Calu3 (cell line): ENCODE results near the gene MAGEL2. TPM values are rescaled to one million over a fixed set of nuclear protein-coding genes. Genes with fewer than 3 reads are reported as not detected.
"Not testable (repeated sequence)": the region's sequence is repeated elsewhere in the genome, so short reads cannot be mapped to it uniquely, and the experiment has no call there.

Source experiments
- BruUV-seq: library from RNA; stranded (reverse); fragments of 400-500 nt; replicated peaks from 2 replicates; lab custom pipeline; 2021; lab: Mats Ljungman, UMichigan
- CTCF ChIA-PET: fragments of 300-600 bp; sonication (Branson Sonifier 250); formaldehyde crosslinking; loops from one replicate; lab custom pipeline; 2022; ENCODE audit warnings: antibody characterized with exemption; lab: Charles Lee
- DNase-seq: peaks from one replicate; pipeline ENCODE4 v3.0.0; 2022
- H3K27ac Mint-ChIP-seq: one replicate; pipeline ENCODE4 v1.8.0; 2022; ENCODE audit warnings: mixed read lengths; ENCODE audit not compliant: unreplicated experiment
- H3K27me3 Mint-ChIP-seq: one replicate; pipeline ENCODE4 v1.8.0; 2022; ENCODE audit warnings: mixed read lengths; ENCODE audit not compliant: unreplicated experiment
- H3K36me3 Mint-ChIP-seq: one replicate; pipeline ENCODE4 v1.8.0; 2022; ENCODE audit warnings: mild to moderate bottlenecking, moderate library complexity, mixed read lengths; ENCODE audit not compliant: insufficient read depth, unreplicated experiment
- H3K4me1 Mint-ChIP-seq: one replicate; pipeline ENCODE4 v1.8.0; 2022; ENCODE audit warnings: mild to moderate bottlenecking, low read depth, mixed read lengths; ENCODE audit not compliant: unreplicated experiment
- H3K4me3 Mint-ChIP-seq: one replicate; pipeline ENCODE4 v1.8.0; 2022; ENCODE audit warnings: mild to moderate bottlenecking, low read depth, moderate library complexity, mixed read lengths; ENCODE audit not compliant: unreplicated experiment
- H3K9me3 Mint-ChIP-seq: one replicate; pipeline ENCODE4 v1.8.0; 2022; ENCODE audit warnings: low read depth, mixed read lengths; ENCODE audit not compliant: unreplicated experiment
- CTCF ChIP-seq: fragments of 200-600 bp; IDR thresholded peaks from one replicate; pipeline ENCODE4 v1.8.0; 2022; ENCODE audit warnings: antibody characterized with exemption; ENCODE audit not compliant: unreplicated experiment
- intact Hi-C: fragments of 100-400 bp; cut with micrococcal nuclease; formaldehyde crosslinking; loops from one replicate; pipeline ENCODE4 v1.10.0; 2022; ENCODE audit not compliant: unreplicated experiment
- total RNA-seq: library from RNA; stranded (reverse); gene quantifications from 2 replicates; pipeline ENCODE4 v1.2.3, GENCODE V29; 2022

Gene MAGEL2
- total RNA-seq, 1 experiment from 2014 or later, result not detected

DNA sequence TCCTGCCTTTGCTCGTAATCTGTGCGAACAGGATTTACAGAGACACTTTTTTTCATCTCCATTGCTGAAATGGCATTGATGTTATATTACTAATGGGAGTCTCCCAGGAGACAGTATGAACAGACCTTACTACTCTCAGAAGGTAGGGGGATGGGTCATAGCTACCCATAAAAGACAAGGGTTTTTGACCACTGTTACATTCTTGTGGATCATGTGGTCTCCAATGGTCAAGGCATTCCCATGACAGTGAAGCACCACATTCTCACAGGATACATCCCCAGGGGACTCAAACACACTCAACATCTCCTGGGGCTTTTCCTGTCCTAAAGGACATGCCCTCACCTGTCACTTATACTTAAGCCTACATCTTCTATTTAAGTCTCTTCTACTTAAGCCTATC is 41.4 kb downstream of the MAGEL2 start:
- no peak overlapping the region for H3K27ac Mint-ChIP-seq
- H3K9me3 Mint-ChIP-seq, result no peaks in the 10 kb centered on the region
- DNase-seq, result no peak
- no peaks in the 10 kb centered on the region for H3K27me3 Mint-ChIP-seq
- BruUV-seq, result no TSS peak
- intact Hi-C loops, result no loop called here
- TF ChIP-seq CTCF, result no peak
- CTCF ChIA-PET, result no interaction called here
- no peak overlapping the region for H3K4me3 Mint-ChIP-seq
- no peaks in the 10 kb centered on the region for H3K36me3 Mint-ChIP-seq
- H3K4me1 Mint-ChIP-seq, result no peaks in the 10 kb centered on the region

- no peak for DNase-seq
- no peaks in the 10 kb centered on the region for H3K4me1 Mint-ChIP-seq
- BruUV-seq, result no TSS peak
Measured at GRCh38 chr15:23602124-23602523, 45.5 kb downstream of the MAGEL2 start.

DNA sequence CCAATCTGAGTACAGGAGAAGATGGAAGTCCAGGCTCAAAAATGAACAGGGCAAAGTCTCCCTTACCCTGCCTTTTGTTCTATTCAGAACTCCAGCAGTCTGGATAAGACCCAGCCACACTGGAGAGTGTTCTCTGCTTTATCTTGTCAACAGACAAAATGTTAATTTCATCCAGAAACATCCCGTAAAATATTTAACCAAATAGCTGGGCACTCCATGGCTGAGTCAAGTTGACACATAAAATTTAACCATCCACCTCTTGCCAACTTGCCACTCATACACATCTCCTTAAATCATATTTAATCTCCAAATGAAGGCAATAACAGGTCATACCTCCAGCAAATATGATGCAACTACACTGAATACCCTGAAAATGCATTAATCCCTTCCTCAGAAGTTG is 48.6 kb downstream of the MAGEL2 start:
- no peaks in the 10 kb centered on the region for H3K27me3 Mint-ChIP-seq
- H3K27ac Mint-ChIP-seq, result no peak overlapping the region
- TF ChIP-seq CTCF, result no peak
- DNase-seq, result no peak
- H3K36me3 Mint-ChIP-seq, result no peaks in the 10 kb centered on the region
- no peaks in the 10 kb centered on the region for H3K4me1 Mint-ChIP-seq
- H3K4me3 Mint-ChIP-seq, result no peak overlapping the region
- H3K9me3 Mint-ChIP-seq, result no peaks in the 10 kb centered on the region
- intact Hi-C loops, result no loop called here
- CTCF ChIA-PET, result no interaction called here
- no TSS peak for BruUV-seq

More at GRCh38 chr15:23602124-23602523, 45.5 kb downstream of the MAGEL2 start:
- H3K9me3 Mint-ChIP-seq, result no peaks in the 10 kb centered on the region
- no peaks in the 10 kb centered on the region for H3K36me3 Mint-ChIP-seq
- no peaks in the 10 kb centered on the region for H3K27me3 Mint-ChIP-seq
- no peak overlapping the region for H3K4me3 Mint-ChIP-seq
- H3K27ac Mint-ChIP-seq, result no peak overlapping the region
- no peak for TF ChIP-seq CTCF
- intact Hi-C loops, result no loop called here
- CTCF ChIA-PET, result no interaction called here

- H3K4me1 Mint-ChIP-seq, H3K27me3 Mint-ChIP-seq, DNase-seq, H3K36me3 Mint-ChIP-seq, H3K4me3 Mint-ChIP-seq, intact Hi-C loops, H3K9me3 Mint-ChIP-seq, BruUV-seq, H3K27ac Mint-ChIP-seq, CTCF ChIA-PET: not testable (repeated sequence)
Measured at GRCh38 chr15:23597278-23597677, 50.4 kb downstream of the MAGEL2 start.

GRCh38 chr15:23596736-23597135 is 50.9 kb downstream of the MAGEL2 start:
- Mint-ChIP-seq H3K4me1 (no peaks in the 10 kb centered on the region), H3K4me3 (no peak overlapping the region), H3K36me3 (no peaks in the 10 kb centered on the region), H3K27me3 (no peaks in the 10 kb centered on the region), H3K9me3 (no peaks in the 10 kb centered on the region), H3K27ac (no peak overlapping the region)
- DNase-seq, result no peak
- CTCF ChIA-PET, result no interaction called here
- no TSS peak for BruUV-seq
- TF ChIP-seq CTCF, result no peak
- intact Hi-C loops, result no loop called here
